HepG2 (cell line): ENCODE measurements around the gene ATP10A. TPM values are rescaled to one million over a fixed set of nuclear protein-coding genes. Genes with fewer than 3 reads are reported as not detected.

Experiments
- ATAC-seq: fragments of 200-7000 bp; cut with Tn5 transposase; 3 replicates; pipeline ENCODE4 v1.9.1; 2020; ENCODE audit warnings: mild to moderate bottlenecking, moderate library complexity
- BruUV-seq: library from RNA; stranded (reverse); fragments of 400-500 nt; replicated peaks from 2 replicates; lab custom pipeline; 2021; lab: Mats Ljungman, UMichigan
- CTCF ChIA-PET: fragments of 300-600 bp; formaldehyde crosslinking; extraction: SDS; loops from one replicate; lab custom pipeline; 2021; ENCODE audit warnings: low total read pairs, inconsistent platforms, low intra/inter-chr PET ratio; lab: Yijun Ruan, JAX
- POLR2A ChIA-PET: fragments of 350-600 bp; sonication (Branson Sonifier 250); formaldehyde crosslinking; loops from one replicate; lab custom pipeline; 2020; ENCODE audit warnings: antibody characterized with exemption, inconsistent platforms; lab: Yijun Ruan, JAX
- DNase-seq: peaks from one replicate; pipeline ENCODE4 v3.0.0-alpha.2; 2015; ENCODE audit warnings: low spot score
- FAIRE-seq: peaks from 3 replicates; lab custom pipeline; 2011; peaks lifted over from hg19 to GRCh38; lab: Jason Lieb, UNC
- H2AFZ ChIP-seq: one replicate; pipeline ENCODE4 v1.6.1; 2011; ENCODE audit warnings: low read length, inconsistent platforms
- H3K27ac ChIP-seq: fragments of 300-600 bp; 3 replicates; pipeline ENCODE4 v1.8.0; 2011; ENCODE audit warnings: mixed run types, mild to moderate bottlenecking, mixed read lengths, low read length, inconsistent platforms; ENCODE audit not compliant: insufficient read depth; ENCODE audit errors: extremely low read length
- H3K27me3 ChIP-seq, 2 experiments: fragments of 200-600 bp in 1 of 2; 2 replicates in 1 of 2; 3 replicates in 1 of 2; pipeline versions ENCODE4 v1.6.0 to v1.8.0; 2011; ENCODE audit warnings: low read length in 2 of 2, mild to moderate bottlenecking in 2 of 2, moderate library complexity in 2 of 2, inconsistent platforms in 1 of 2; ENCODE audit not compliant: insufficient read depth in 2 of 2, control insufficient read depth in 1 of 2
- H3K36me3 ChIP-seq, 2 experiments: fragments of 200-600 bp in 1 of 2; replicated peaks in 1 of 2; 2 replicates in 1 of 2; 3 replicates in 1 of 2; pipeline versions ENCODE4 v1.5.1 to v1.8.0; 2011; ENCODE audit warnings: low read length in 2 of 2, inconsistent platforms in 1 of 2; ENCODE audit not compliant: insufficient read depth in 2 of 2, control insufficient read depth in 1 of 2
- H3K4me1 ChIP-seq: 2 replicates; pipeline ENCODE4 v1.5.1; 2012; ENCODE audit warnings: low read length, inconsistent platforms; ENCODE audit not compliant: insufficient read depth
- H3K4me2 ChIP-seq: 2 replicates; pipeline ENCODE4 v1.6.0; 2011; ENCODE audit warnings: low read depth, low read length, inconsistent platforms
- H3K4me3 ChIP-seq, 3 experiments: fragments of 200-600 bp in 1 of 3; sonication (generic), shearing (Covaris generic) in 1 of 3; replicated peaks in 1 of 3; 2 replicates each; pipeline ENCODE4 v1.5.1; 2011 to 2016; ENCODE audit warnings: low read length in 3 of 3, inconsistent platforms in 2 of 3, low read depth in 2 of 3, mild to moderate bottlenecking in 2 of 3, control low read depth in 1 of 3, mixed read lengths in 1 of 3; ENCODE audit not compliant: insufficient read depth in 1 of 3
- H3K79me2 ChIP-seq: one replicate; pipeline ENCODE4 v1.6.1; 2011; ENCODE audit warnings: low read length, inconsistent platforms; ENCODE audit not compliant: insufficient read depth
- H3K9ac ChIP-seq: 2 replicates; pipeline ENCODE4 v1.6.0; 2011; ENCODE audit warnings: mild to moderate bottlenecking, low read depth, low read length, inconsistent platforms; ENCODE audit not compliant: insufficient read depth
- H3K9me3 ChIP-seq: 2 replicates; pipeline ENCODE4 v1.5.1; 2012; ENCODE audit warnings: mild to moderate bottlenecking, low read length
- H4K20me1 ChIP-seq: 2 replicates; pipeline ENCODE4 v1.6.0; 2011; ENCODE audit warnings: inconsistent platforms, mild to moderate bottlenecking, low read length, moderate library complexity; ENCODE audit not compliant: insufficient read depth
- ATF6 ChIP-seq: sonication (generic); formaldehyde crosslinking; conservative IDR thresholded peaks from 2 replicates; pipeline ENCODE4 v1.4.0; 2020; ENCODE audit warnings: missing genetic modification reagents
- CTCF ChIP-seq: sonication (generic); formaldehyde crosslinking; IDR thresholded peaks from 2 replicates; pipeline ENCODE4 v1.5.0; 2020; ENCODE audit warnings: mild to moderate bottlenecking, missing genetic modification reagents, moderate library complexity
- NBN ChIP-seq: fragments of 450-650 bp; conservative IDR thresholded peaks from 2 replicates; pipeline ENCODE4 v1.6.1; 2017
- ZNF879 ChIP-seq: sonication (generic); formaldehyde crosslinking; IDR thresholded peaks from 2 replicates; pipeline ENCODE4 v1.8.1; 2023; ENCODE audit warnings: missing genetic modification reagents
- WGBS: methylation state at CpG from one replicate; pipeline ENCODE4 v1.1.6; 2017; ENCODE audit warnings: low lambda C conversion rate; 5-methylcytosine and 5-hydroxymethylcytosine counted together
- in situ Hi-C: cut with HindIII; loops from 2 replicates; pipeline ENCODE4 v1.10.0; 2017; ENCODE audit warnings: low pct_unique_long_range_greater_than_20kb; ENCODE audit not compliant: extremely low pct_ligation_motif_present
- intact Hi-C: fragments of 100-400 bp; cut with micrococcal nuclease; formaldehyde crosslinking; loops from one replicate; pipeline ENCODE4 v1.10.0; 2022; ENCODE audit not compliant: unreplicated experiment
- polyA plus RNA-seq, 8 experiments: library from polyadenylated mRNA; depleted of rRNA in 3 of 8; stranded (reverse) in 7 of 8; unstranded in 1 of 8; fragments of >200 nt; fragmentation: Illumina TruSeq in 4 of 8; extraction: Trizol in 4 of 8; gene quantifications; 2 replicates each; pipeline versions ENCODE4 v1.2.1 to v1.2.3, GENCODE V29; 2011 to 2016; ENCODE audit warnings: low read depth in 4 of 8, missing spikeins in 1 of 8, mixed read lengths in 1 of 8; ENCODE audit not compliant: insufficient read depth in 1 of 8
- total RNA-seq, 5 experiments: library from RNA; depleted of rRNA; stranded (reverse); fragments of >200 nt; fragmentation: Illumina TruSeq; extraction: Trizol; gene quantifications; 2 replicates each; pipeline ENCODE4 v1.2.3, GENCODE V29; 2016; ENCODE audit warnings: low read depth in 1 of 5

ATP10A gene
- total and polyA plus RNA-seq, 2 of the 13 experiments (the other 11 are each of a cell fraction or from before 2014, with no cell fraction given), result 0.58 to 4.2 TPM

- TF ChIP-seq ATF6 (no peak), NBN (no peak)
Measured at GRCh38 chr15:25693321-25694238, 169.5 kb downstream of the ATP10A start (continued).

GRCh38 chr15:25691544-25692430, 171.3 kb downstream of the ATP10A start:
- Histone ChIP-seq H3K4me1 (no peaks in the 10 kb centered on the region), H3K9ac (no peak overlapping the region), H3K9me3 (no peaks in the 10 kb centered on the region), H2AFZ (no peak overlapping the region), H3K27me3 (no peaks in the 10 kb centered on the region), H3K79me2 (no peaks in the 10 kb centered on the region), H3K4me3 (no peak overlapping the region), H3K27ac (no peak overlapping the region), H3K36me3 (no peaks in the 10 kb centered on the region), H4K20me1 (no peaks in the 10 kb centered on the region), H3K4me2 (no peak overlapping the region)
- in situ Hi-C loops, result no loop called here
- ATAC-seq (no peak), DNase-seq (no peak), FAIRE-seq (no peak)
- TF ChIP-seq ZNF879 (CRISPR knock-in tag), result no peak
- 0 out of 2 replicates have a peak, but pooled peaks have one; percentile 7 for TF ChIP-seq CTCF (CRISPR knock-in tag)
- CTCF ChIA-PET, result no interaction called here
- POLR2A ChIA-PET, result no interaction called here
- BruUV-seq, result no TSS peak
- 63% methylated on average over 12 of the region's 13 CpGs for WGBS
- intact Hi-C loops, result loop anchor here (10.0 kb wide), 1 partner anchor 1173 kb away; the partner anchor contains the start of gene GABRA5
